ENCODE results near the gene SETDB2. TPM values are rescaled to one million over a fixed set of nuclear protein-coding genes. Genes with fewer than 3 reads are reported as not detected.

SETDB2 gene
- total and polyA plus RNA-seq, 2 donors (not counting 3 experiments of a cell fraction or from before 2014, with no cell fraction given) = 1.5 to 5.6 TPM

DNA sequence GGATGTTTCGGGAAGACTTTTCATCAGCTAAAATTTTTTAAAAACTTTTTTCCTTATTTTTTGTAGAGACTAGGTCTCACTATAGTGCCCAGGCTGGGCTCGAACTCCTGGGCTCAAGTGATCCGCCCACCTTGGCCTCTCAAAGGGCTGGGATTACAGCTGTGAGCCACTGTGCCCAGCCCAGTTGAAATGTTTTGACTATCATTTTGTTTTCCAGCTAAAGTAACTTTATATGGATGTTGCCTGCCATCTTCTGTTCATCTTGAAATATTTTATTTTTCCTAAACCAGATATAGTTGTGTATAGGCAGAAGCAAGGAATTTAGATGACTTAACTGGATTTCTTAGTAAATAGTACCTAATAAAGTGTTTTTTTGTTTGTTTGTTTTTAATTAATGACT lies 7.2 kb upstream of the SETDB2 start:
- ChIA-PET CTCF (interaction anchor here (0.9 to 2.4 kb wide), 12 partner anchors 9 to 338 kb away, joined by 3 to 10 read pairs (median 4); no protein-coding TSS in a partner anchor), POLR2A (no interaction called here)

More for the DNA sequence above, 7.2 kb upstream of the SETDB2 start:
- Histone ChIP-seq H3K79me2 (ENCODE audit: control insufficient read depth, insufficient read depth, low read length) (no peaks in the 10 kb centered on the region), H3K27ac (ENCODE audit: insufficient read depth, low read depth, low read length) (no peak overlapping the region), H4K20me1 (replicated peaks; ENCODE audit: control insufficient read depth, extremely low read depth, insufficient read depth, low read length) (no peaks in the 10 kb centered on the region), H3K4me1 (ENCODE audit: control insufficient read depth, extremely low read depth, insufficient read depth, low read length) (peaks cover 4% of the 10 kb centered on the region), H3K9me1 (replicated peaks; ENCODE audit: control insufficient read depth, extremely low read depth, insufficient read depth, low read length) (no peaks in the 10 kb centered on the region), H3K4me3 (replicated peaks in 1 of 3; ENCODE audit: insufficient read depth in 1 of 3, low read depth in 1 of 3, low read length in 3 of 3) (no peak overlapping the region), H3K9me3 (replicated peaks; ENCODE audit: control insufficient read depth, insufficient read depth, low read length) (no peaks in the 10 kb centered on the region), H2AFZ (ENCODE audit: low read depth, low read length) (no peak overlapping the region), H3K36me3 (ENCODE audit: control insufficient read depth in 2 of 2, extremely low read depth in 1 of 2, insufficient read depth in 2 of 2, low read length in 2 of 2) (no peaks in the 10 kb centered on the region), H3K4me2 (ENCODE audit: insufficient read depth, low read length) (no peak overlapping the region), H3K27me3 (ENCODE audit: control insufficient read depth in 2 of 2, insufficient read depth in 2 of 2, low read length in 2 of 2) (no peaks in the 10 kb centered on the region), H3K9ac (replicated peaks; ENCODE audit: extremely low read depth, insufficient read depth, low read length) (no peak overlapping the region)
- DNase-seq (ENCODE audit: low read depth, low spot score) (no peak), FAIRE-seq (no peak)
- TF ChIP-seq, protein P1, sequence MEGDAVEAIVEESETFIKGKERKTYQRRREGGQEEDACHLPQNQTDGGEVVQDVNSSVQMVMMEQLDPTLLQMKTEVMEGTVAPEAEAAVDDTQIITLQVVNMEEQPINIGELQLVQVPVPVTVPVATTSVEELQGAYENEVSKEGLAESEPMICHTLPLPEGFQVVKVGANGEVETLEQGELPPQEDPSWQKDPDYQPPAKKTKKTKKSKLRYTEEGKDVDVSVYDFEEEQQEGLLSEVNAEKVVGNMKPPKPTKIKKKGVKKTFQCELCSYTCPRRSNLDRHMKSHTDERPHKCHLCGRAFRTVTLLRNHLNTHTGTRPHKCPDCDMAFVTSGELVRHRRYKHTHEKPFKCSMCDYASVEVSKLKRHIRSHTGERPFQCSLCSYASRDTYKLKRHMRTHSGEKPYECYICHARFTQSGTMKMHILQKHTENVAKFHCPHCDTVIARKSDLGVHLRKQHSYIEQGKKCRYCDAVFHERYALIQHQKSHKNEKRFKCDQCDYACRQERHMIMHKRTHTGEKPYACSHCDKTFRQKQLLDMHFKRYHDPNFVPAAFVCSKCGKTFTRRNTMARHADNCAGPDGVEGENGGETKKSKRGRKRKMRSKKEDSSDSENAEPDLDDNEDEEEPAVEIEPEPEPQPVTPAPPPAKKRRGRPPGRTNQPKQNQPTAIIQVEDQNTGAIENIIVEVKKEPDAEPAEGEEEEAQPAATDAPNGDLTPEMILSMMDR (IDR thresholded peaks at IDR 0.05; ENCODE audit: extremely low read depth in 1 of 2, insufficient read depth in 1 of 2, low read depth in 1 of 2, low read length in 2 of 2) = no peak
- TF ChIP-seq POLR2AphosphoS5 (IDR thresholded peaks at IDR 0.05; ENCODE audit: insufficient read depth, low read depth, low read length) (no peak), JUN (IDR thresholded peaks at IDR 0.05; ENCODE audit: borderline replicate concordance, insufficient read depth, insufficient read length, low read depth) (no peak), POLR2A (IDR thresholded peaks at IDR 0.05; ENCODE audit: low read depth, low read length) (no peak), FOS (IDR thresholded peaks at IDR 0.05; ENCODE audit: borderline replicate concordance, insufficient read depth, low read length) (no peak), GATA2 (IDR thresholded peaks at IDR 0.05; ENCODE audit: insufficient read depth, insufficient read length, low read depth, low read length) (no peak), MYC (IDR thresholded peaks at IDR 0.05; ENCODE audit: low read depth, low read length) (no peak), MAX (IDR thresholded peaks at IDR 0.05; ENCODE audit: insufficient read depth, insufficient read length) (no peak), EZH2 (IDR thresholded peaks at IDR 0.05; ENCODE audit: borderline replicate concordance, low read depth, low read length, severe bottlenecking) (no peak)
- dilution Hi-C loops (cut with MboI; ENCODE audit: extremely low pct_ligation_motif_present, low sequenced_read_pairs) (no loop called here), intact Hi-C loops (cut with micrococcal nuclease) (loop anchor here (1.0 kb wide), 1 partner anchor 136 kb away; no protein-coding TSS in a partner anchor)
- BruUV-seq (replicated peaks) = no TSS peak
